ENCODE data around the gene PCDHGC4. TPM values are rescaled to one million over a fixed set of nuclear protein-coding genes. Genes with fewer than 3 reads are reported as not detected.

PCDHGC4 gene
- total RNA-seq, 1 donor from 2014 or later, result 5.0 TPM

DNA sequence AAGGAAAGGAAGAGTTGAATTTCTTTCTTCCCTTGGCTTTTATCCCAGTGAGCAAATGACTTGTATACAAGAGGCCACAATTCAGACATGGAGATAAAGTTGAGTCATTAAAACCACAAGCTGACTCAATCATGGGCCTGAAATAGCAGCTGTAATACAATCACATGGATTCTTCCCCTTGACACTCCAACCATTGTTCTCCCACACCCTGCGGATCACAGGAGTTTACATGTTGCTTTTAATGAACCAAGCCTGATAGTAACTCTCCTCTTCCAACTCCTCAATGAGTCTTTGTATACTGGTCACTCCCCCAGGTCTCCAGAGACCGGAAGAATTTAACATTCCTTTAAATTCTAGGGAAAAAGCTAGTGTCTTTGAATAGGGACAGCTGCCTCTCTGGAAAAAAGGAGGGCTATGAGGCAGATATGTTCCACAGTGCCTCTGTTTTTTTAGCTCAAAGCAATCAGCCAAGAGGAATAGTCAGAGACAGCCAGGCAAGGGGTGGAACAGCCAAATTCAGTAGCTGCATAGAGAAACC, 36.5 kb downstream of the PCDHGC4 start:
- no peak for TF ChIP-seq EZH2 (IDR thresholded peaks at IDR 0.05)
- TF ChIP-seq EZH2phosphoT487 (IDR thresholded peaks at IDR 0.05), result no peak
- TF ChIP-seq, protein P1, sequence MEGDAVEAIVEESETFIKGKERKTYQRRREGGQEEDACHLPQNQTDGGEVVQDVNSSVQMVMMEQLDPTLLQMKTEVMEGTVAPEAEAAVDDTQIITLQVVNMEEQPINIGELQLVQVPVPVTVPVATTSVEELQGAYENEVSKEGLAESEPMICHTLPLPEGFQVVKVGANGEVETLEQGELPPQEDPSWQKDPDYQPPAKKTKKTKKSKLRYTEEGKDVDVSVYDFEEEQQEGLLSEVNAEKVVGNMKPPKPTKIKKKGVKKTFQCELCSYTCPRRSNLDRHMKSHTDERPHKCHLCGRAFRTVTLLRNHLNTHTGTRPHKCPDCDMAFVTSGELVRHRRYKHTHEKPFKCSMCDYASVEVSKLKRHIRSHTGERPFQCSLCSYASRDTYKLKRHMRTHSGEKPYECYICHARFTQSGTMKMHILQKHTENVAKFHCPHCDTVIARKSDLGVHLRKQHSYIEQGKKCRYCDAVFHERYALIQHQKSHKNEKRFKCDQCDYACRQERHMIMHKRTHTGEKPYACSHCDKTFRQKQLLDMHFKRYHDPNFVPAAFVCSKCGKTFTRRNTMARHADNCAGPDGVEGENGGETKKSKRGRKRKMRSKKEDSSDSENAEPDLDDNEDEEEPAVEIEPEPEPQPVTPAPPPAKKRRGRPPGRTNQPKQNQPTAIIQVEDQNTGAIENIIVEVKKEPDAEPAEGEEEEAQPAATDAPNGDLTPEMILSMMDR (IDR thresholded peaks at IDR 0.05), result no peak
- Histone ChIP-seq H4K20me1 (ENCODE audit: low read depth) (no peaks in the 10 kb centered on the region), H3K4me1 (peaks cover 28% of the 10 kb centered on the region), H3K36me3 (peaks cover 3% of the 10 kb centered on the region), H3K27ac (peak overlapping the region; percentile 61), H3F3A (ENCODE audit: low read depth) (peaks cover 32% of the 10 kb centered on the region), H3K9me3 (ENCODE audit: low read depth) (no peaks in the 10 kb centered on the region), H3K27me3 (no peaks in the 10 kb centered on the region), H3K4me2 (peak overlapping the region; percentile 13), H3K9ac (no peak overlapping the region), H2AFZ (replicated peaks) (no peak overlapping the region), H3K4me3 (no peak overlapping the region), H3K79me2 (ENCODE audit: low read depth) (no peaks in the 10 kb centered on the region)
- Mint-ChIP-seq H3K4me1 (peaks cover 75% of the 10 kb centered on the region), H3K27me3 (ENCODE audit: insufficient read depth, low read depth) (no peaks in the 10 kb centered on the region), H3K4me3 (peak overlapping the region; percentile 14), H3K27ac (peak overlapping the region; percentile 92), H3K36me3 (peaks cover 58% of the 10 kb centered on the region), H3K9me3 (peaks cover 4% of the 10 kb centered on the region)
- DNase-seq (ENCODE audit: low spot score), result peak; percentile 61

DNA sequence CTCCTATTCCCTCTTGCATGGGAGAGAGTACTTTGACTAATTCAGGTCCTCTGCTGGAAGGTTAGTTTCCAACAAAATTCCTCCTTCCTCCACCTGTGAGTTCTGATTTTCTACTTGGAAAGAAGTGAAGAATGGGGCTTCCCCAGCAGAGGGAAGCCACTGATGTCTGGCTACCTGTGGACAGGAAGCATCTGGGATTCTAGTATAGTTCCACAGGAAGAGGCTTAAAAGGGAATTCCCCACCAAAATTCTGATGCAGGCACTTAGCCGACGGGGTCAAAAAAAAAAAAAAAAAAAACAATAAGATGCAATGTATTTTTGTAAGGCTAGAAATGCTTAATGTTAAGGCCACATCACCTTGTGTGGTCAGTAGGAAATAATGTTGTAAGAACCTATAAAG, 37.5 kb downstream of the PCDHGC4 start:
- no peaks in the 10 kb centered on the region for H3K9me3 ChIP-seq (ENCODE audit: low read depth)
- TF ChIP-seq EZH2 (IDR thresholded peaks at IDR 0.05), result no peak
- TF ChIP-seq EZH2phosphoT487 (IDR thresholded peaks at IDR 0.05), result no peak
- TF ChIP-seq, protein P1 (IDR thresholded peaks at IDR 0.05), result no peak
- H2AFZ ChIP-seq (replicated peaks), result no peak overlapping the region
- H3K27me3 Mint-ChIP-seq (ENCODE audit: insufficient read depth, low read depth), result no peaks in the 10 kb centered on the region
- H3K9ac ChIP-seq, result no peak overlapping the region
- peaks cover 3% of the 10 kb centered on the region for H3K36me3 ChIP-seq
- no peak overlapping the region for H3K4me3 ChIP-seq
- peaks cover 27% of the 10 kb centered on the region for H3F3A ChIP-seq (ENCODE audit: low read depth)
- peaks cover 23% of the 10 kb centered on the region for H3K4me1 ChIP-seq
- no peaks in the 10 kb centered on the region for H4K20me1 ChIP-seq (ENCODE audit: low read depth)
- H3K27ac Mint-ChIP-seq, result peak overlapping the region; percentile 92
- peaks cover 65% of the 10 kb centered on the region for H3K4me1 Mint-ChIP-seq
- H3K9me3 Mint-ChIP-seq, result peaks cover 4% of the 10 kb centered on the region
- peak overlapping the region; percentile 13 for H3K4me2 ChIP-seq
- no peaks in the 10 kb centered on the region for H3K79me2 ChIP-seq (ENCODE audit: low read depth)
- DNase-seq (ENCODE audit: low spot score), result no peak
- peaks cover 54% of the 10 kb centered on the region for H3K36me3 Mint-ChIP-seq
- peak overlapping the region; percentile 61 for H3K27ac ChIP-seq
- no peaks in the 10 kb centered on the region for H3K27me3 ChIP-seq
- H3K4me3 Mint-ChIP-seq, result no peak overlapping the region

DNA sequence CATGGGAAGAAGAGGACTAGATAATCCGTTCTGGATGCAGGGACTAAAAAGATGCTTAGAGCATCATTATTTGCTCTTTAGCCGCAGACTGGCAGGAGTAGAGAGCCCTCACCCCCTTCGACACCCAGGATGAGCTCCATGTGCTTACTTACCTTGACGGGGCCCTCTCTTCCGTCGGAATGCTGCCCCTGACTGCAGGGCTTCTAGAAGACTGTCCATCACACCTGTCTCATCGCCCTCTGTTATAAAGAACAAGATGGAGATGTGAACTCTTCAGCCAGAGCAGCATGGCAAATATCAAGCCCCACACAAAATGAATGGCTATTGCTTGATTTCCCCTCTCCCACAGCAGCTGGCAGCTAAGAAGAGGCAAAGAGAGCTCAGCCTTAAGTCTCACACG, 39.2 kb downstream of the PCDHGC4 start:
- H3K9ac ChIP-seq, result no peak overlapping the region
- no peak overlapping the region for H3K4me3 ChIP-seq
- TF ChIP-seq, protein P1 (IDR thresholded peaks at IDR 0.05), result no peak
- TF ChIP-seq EZH2phosphoT487 (IDR thresholded peaks at IDR 0.05), result no peak
- peak overlapping the region; percentile 26 for H3K4me2 ChIP-seq
- H3K36me3 ChIP-seq, result peaks cover 3% of the 10 kb centered on the region
- H3K27me3 ChIP-seq, result no peaks in the 10 kb centered on the region
- H2AFZ ChIP-seq (replicated peaks), result no peak overlapping the region
- peaks cover 27% of the 10 kb centered on the region for H3F3A ChIP-seq (ENCODE audit: low read depth)
- H4K20me1 ChIP-seq (ENCODE audit: low read depth), result no peaks in the 10 kb centered on the region
- DNase-seq (ENCODE audit: low spot score), result no peak
- Mint-ChIP-seq H3K4me1 (peaks cover 53% of the 10 kb centered on the region), H3K27ac (peak overlapping the region; percentile 99), H3K9me3 (peaks cover 4% of the 10 kb centered on the region), H3K4me3 (peak overlapping the region; percentile 72), H3K36me3 (peaks cover 52% of the 10 kb centered on the region), H3K27me3 (ENCODE audit: insufficient read depth, low read depth) (no peaks in the 10 kb centered on the region)
- H3K4me1 ChIP-seq, result peaks cover 23% of the 10 kb centered on the region
- H3K79me2 ChIP-seq (ENCODE audit: low read depth), result no peaks in the 10 kb centered on the region
- no peak overlapping the region for H3K27ac ChIP-seq
- no peaks in the 10 kb centered on the region for H3K9me3 ChIP-seq (ENCODE audit: low read depth)
